PC-9 (cell line): ENCODE data around the gene KLHDC4.

Experiments used
- EZH2 ChIP-seq: fragments of 200-600 bp; sonication (generic); IDR thresholded peaks from 2 replicates; pipeline ENCODE4 v1.8.0; 2017; ENCODE audit warnings: antibody characterized with exemption, low read depth
- TF ChIP-seq, protein P1 (sequence below): fragments of 200-600 bp; sonication (generic); conservative IDR thresholded peaks from 2 replicates; pipeline ENCODE4 v1.6.1; 2017; ENCODE audit warnings: mixed run types, antibody characterized with exemption, mild to moderate bottlenecking, moderate library complexity

DNA sequence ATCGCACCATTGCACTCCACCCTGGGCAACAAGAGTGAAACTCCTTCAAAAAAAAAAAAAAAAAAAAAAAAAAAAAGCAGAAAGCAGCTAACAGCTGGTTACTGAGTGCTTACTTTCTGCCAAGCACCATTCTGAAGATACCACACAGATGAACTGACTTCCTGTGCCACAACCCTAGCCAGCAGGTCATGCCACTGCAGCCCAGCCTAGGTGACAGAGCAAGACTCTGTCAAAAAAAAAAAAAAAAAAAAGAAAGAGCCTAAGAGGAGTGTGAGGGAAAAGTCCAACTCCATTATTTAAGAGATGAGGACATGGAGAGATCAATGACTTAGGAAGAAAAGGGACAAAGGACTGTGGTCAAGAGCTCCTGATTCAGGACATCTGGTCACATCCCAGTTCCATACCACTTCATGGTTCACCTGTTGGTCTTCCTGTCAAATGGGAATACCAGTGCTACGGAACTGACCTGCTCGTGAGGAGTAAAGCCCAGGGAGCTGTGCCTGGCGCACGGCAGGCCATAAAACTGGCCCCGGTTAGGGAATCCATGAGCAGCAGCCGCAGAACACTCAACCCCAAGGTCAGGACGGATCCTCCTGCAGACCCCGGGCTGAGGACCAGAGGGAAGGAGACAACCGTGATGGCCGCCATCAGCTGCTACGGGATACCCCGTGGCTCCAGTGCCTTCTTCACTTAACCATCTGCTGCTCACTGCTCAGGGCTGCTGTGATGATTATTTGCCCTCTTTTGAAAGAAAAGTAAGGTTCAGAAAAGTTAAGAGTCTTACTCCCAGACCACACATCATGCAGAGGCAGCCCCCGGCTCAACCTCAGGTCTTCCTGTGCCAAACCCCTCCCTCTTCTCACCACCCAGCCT is 950 bp downstream of the KLHDC4 start:
- TF ChIP-seq, protein P1, sequence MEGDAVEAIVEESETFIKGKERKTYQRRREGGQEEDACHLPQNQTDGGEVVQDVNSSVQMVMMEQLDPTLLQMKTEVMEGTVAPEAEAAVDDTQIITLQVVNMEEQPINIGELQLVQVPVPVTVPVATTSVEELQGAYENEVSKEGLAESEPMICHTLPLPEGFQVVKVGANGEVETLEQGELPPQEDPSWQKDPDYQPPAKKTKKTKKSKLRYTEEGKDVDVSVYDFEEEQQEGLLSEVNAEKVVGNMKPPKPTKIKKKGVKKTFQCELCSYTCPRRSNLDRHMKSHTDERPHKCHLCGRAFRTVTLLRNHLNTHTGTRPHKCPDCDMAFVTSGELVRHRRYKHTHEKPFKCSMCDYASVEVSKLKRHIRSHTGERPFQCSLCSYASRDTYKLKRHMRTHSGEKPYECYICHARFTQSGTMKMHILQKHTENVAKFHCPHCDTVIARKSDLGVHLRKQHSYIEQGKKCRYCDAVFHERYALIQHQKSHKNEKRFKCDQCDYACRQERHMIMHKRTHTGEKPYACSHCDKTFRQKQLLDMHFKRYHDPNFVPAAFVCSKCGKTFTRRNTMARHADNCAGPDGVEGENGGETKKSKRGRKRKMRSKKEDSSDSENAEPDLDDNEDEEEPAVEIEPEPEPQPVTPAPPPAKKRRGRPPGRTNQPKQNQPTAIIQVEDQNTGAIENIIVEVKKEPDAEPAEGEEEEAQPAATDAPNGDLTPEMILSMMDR: no peak
- TF ChIP-seq EZH2: no peak
